ENCODE data around the gene DNAAF5.
A peak's percentile ranks its signal among the peaks of the same experiment; 100 is the strongest.

The DNAAF5 gene

GRCh38 chr7:693280-693679 is 33.2 kb upstream of the DNAAF5 start:
- no peak for DNase-seq
- no peak overlapping the region for H3K27ac ChIP-seq (ENCODE audit: low read depth, low read length)
- no peak overlapping the region for H3K56ac ChIP-seq (ENCODE audit: low read length)
- peaks cover 2% of the 10 kb centered on the region for H3K79me1 ChIP-seq (ENCODE audit: low read length)
- H4K5ac ChIP-seq (ENCODE audit: low read length), result no peak overlapping the region
- no peaks in the 10 kb centered on the region for H3K27me3 ChIP-seq (ENCODE audit: insufficient read depth, low read length, poor library complexity)
- no peak overlapping the region for H2BK120ac ChIP-seq (ENCODE audit: low read depth, low read length)
- no peak overlapping the region for H3K18ac ChIP-seq (ENCODE audit: low read length)
- no CpG with 5 or more reads among the region's 22 CpGs for WGBS (ENCODE audit: extremely low coverage, insufficient coverage, low lambda C conversion rate)
- H3K4ac ChIP-seq (ENCODE audit: low read depth, low read length), result no peak overlapping the region
- H2BK15ac ChIP-seq (replicated peaks; ENCODE audit: low read depth), result no peak overlapping the region
- no peak overlapping the region for H4K8ac ChIP-seq (ENCODE audit: low read depth, low read length)
- no peaks in the 10 kb centered on the region for H3K4me1 ChIP-seq (ENCODE audit: control insufficient read depth, low read depth, low read length)
- no peak overlapping the region for H2AK5ac ChIP-seq (ENCODE audit: low read length)
- H3K9ac ChIP-seq (ENCODE audit: low read length), result no peak overlapping the region
- H3K4me3 ChIP-seq (ENCODE audit: low read length), result no peak overlapping the region
- no peak overlapping the region for H3K4me2 ChIP-seq (ENCODE audit: low read length)
- peaks cover 2% of the 10 kb centered on the region for H3K36me3 ChIP-seq (ENCODE audit: control insufficient read depth, insufficient read depth, low read length)
- no peak overlapping the region for H2BK5ac ChIP-seq (ENCODE audit: low read length)
- no peak overlapping the region for H3K23ac ChIP-seq (ENCODE audit: low read length)
- no peaks in the 10 kb centered on the region for H3K79me2 ChIP-seq (ENCODE audit: control insufficient read depth, insufficient read depth, low read length)

- no peaks in the 10 kb centered on the region for H3K4me1 ChIP-seq (ENCODE audit: control insufficient read depth, low read depth, low read length)
- WGBS (ENCODE audit: extremely low coverage, insufficient coverage, low lambda C conversion rate), result no CpG with 5 or more reads among the region's 9 CpGs
- DNase-seq, result no peak
Observed at GRCh38 chr7:696426-696811, 30.1 kb upstream of the DNAAF5 start.

GRCh38 chr7:696812-697551 is 29.5 kb upstream of the DNAAF5 start:
- no peak overlapping the region for H4K8ac ChIP-seq (ENCODE audit: low read depth, low read length)
- no peak overlapping the region for H2BK15ac ChIP-seq (replicated peaks; ENCODE audit: low read depth)
- H4K5ac ChIP-seq (ENCODE audit: low read length), result no peak overlapping the region
- H2BK5ac ChIP-seq (ENCODE audit: low read length), result no peak overlapping the region
- H3K4me2 ChIP-seq (ENCODE audit: low read length), result no peak overlapping the region
- WGBS (ENCODE audit: extremely low coverage, insufficient coverage, low lambda C conversion rate), result no CpG with 5 or more reads among the region's 29 CpGs
- no peak overlapping the region for H3K56ac ChIP-seq (ENCODE audit: low read length)
- H2AK5ac ChIP-seq (ENCODE audit: low read length), result no peak overlapping the region
- no peak overlapping the region for H3K4ac ChIP-seq (ENCODE audit: low read depth, low read length)
- H3K4me3 ChIP-seq (ENCODE audit: low read length), result no peak overlapping the region
- no peak for DNase-seq
- H3K9ac ChIP-seq (ENCODE audit: low read length), result no peak overlapping the region
- H3K79me1 ChIP-seq (ENCODE audit: low read length), result no peaks in the 10 kb centered on the region
- H3K27me3 ChIP-seq (ENCODE audit: insufficient read depth, low read length, poor library complexity), result no peaks in the 10 kb centered on the region
- no peak overlapping the region for H3K27ac ChIP-seq (ENCODE audit: low read depth, low read length)
- no peaks in the 10 kb centered on the region for H3K4me1 ChIP-seq (ENCODE audit: control insufficient read depth, low read depth, low read length)
- H3K23ac ChIP-seq (ENCODE audit: low read length), result no peak overlapping the region
- H2BK120ac ChIP-seq (ENCODE audit: low read depth, low read length), result no peak overlapping the region
- peaks cover 2% of the 10 kb centered on the region for H3K36me3 ChIP-seq (ENCODE audit: control insufficient read depth, insufficient read depth, low read length)
- no peak overlapping the region for H3K18ac ChIP-seq (ENCODE audit: low read length)
- no peaks in the 10 kb centered on the region for H3K79me2 ChIP-seq (ENCODE audit: control insufficient read depth, insufficient read depth, low read length)

More at GRCh38 chr7:696426-696811, 30.1 kb upstream of the DNAAF5 start:
- no peak overlapping the region for H2BK5ac ChIP-seq (ENCODE audit: low read length)
- H3K56ac ChIP-seq (ENCODE audit: low read length), result no peak overlapping the region
- no peak overlapping the region for H3K23ac ChIP-seq (ENCODE audit: low read length)
- no peak overlapping the region for H2BK120ac ChIP-seq (ENCODE audit: low read depth, low read length)
- no peak overlapping the region for H3K4ac ChIP-seq (ENCODE audit: low read depth, low read length)
- H3K27ac ChIP-seq (ENCODE audit: low read depth, low read length), result no peak overlapping the region
- no peaks in the 10 kb centered on the region for H3K79me1 ChIP-seq (ENCODE audit: low read length)
- no peak overlapping the region for H2AK5ac ChIP-seq (ENCODE audit: low read length)
- H3K9ac ChIP-seq (ENCODE audit: low read length), result no peak overlapping the region
- no peak overlapping the region for H3K18ac ChIP-seq (ENCODE audit: low read length)
- no peaks in the 10 kb centered on the region for H3K79me2 ChIP-seq (ENCODE audit: control insufficient read depth, insufficient read depth, low read length)
- no peak overlapping the region for H2BK15ac ChIP-seq (replicated peaks; ENCODE audit: low read depth)
- no peak overlapping the region for H3K4me3 ChIP-seq (ENCODE audit: low read length)
- H4K5ac ChIP-seq (ENCODE audit: low read length), result no peak overlapping the region
- no peak overlapping the region for H4K8ac ChIP-seq (ENCODE audit: low read depth, low read length)
- H3K27me3 ChIP-seq (ENCODE audit: insufficient read depth, low read length, poor library complexity), result no peaks in the 10 kb centered on the region
- H3K4me2 ChIP-seq (ENCODE audit: low read length), result no peak overlapping the region
- peaks cover 2% of the 10 kb centered on the region for H3K36me3 ChIP-seq (ENCODE audit: control insufficient read depth, insufficient read depth, low read length)

- no peaks in the 10 kb centered on the region for H3K79me2 ChIP-seq (ENCODE audit: control insufficient read depth, insufficient read depth, low read length)
- no peak overlapping the region for H4K5ac ChIP-seq (ENCODE audit: low read length)
- H2BK15ac ChIP-seq (replicated peaks; ENCODE audit: low read depth), result no peak overlapping the region
- no peak overlapping the region for H2BK5ac ChIP-seq (ENCODE audit: low read length)
- no peak overlapping the region for H3K4ac ChIP-seq (ENCODE audit: low read depth, low read length)
- no peak overlapping the region for H3K9ac ChIP-seq (ENCODE audit: low read length)
- H4K8ac ChIP-seq (ENCODE audit: low read depth, low read length), result no peak overlapping the region
- no peaks in the 10 kb centered on the region for H3K4me1 ChIP-seq (ENCODE audit: control insufficient read depth, low read depth, low read length)
- H3K23ac ChIP-seq (ENCODE audit: low read length), result peak overlapping the region; percentile 45
- H3K79me1 ChIP-seq (ENCODE audit: low read length), result no peaks in the 10 kb centered on the region
- H3K18ac ChIP-seq (ENCODE audit: low read length), result no peak overlapping the region
- no peaks in the 10 kb centered on the region for H3K27me3 ChIP-seq (ENCODE audit: insufficient read depth, low read length, poor library complexity)
- DNase-seq, result no peak
- no peak overlapping the region for H2AK5ac ChIP-seq (ENCODE audit: low read length)
- no peak overlapping the region for H3K56ac ChIP-seq (ENCODE audit: low read length)
- no peak overlapping the region for H2BK120ac ChIP-seq (ENCODE audit: low read depth, low read length)
- no peak overlapping the region for H3K27ac ChIP-seq (ENCODE audit: low read depth, low read length)
- WGBS (ENCODE audit: extremely low coverage, insufficient coverage, low lambda C conversion rate), result no CpG with 5 or more reads among the region's 23 CpGs
- H3K4me3 ChIP-seq (ENCODE audit: low read length), result no peak overlapping the region
- no peaks in the 10 kb centered on the region for H3K36me3 ChIP-seq (ENCODE audit: control insufficient read depth, insufficient read depth, low read length)
- H3K4me2 ChIP-seq (ENCODE audit: low read length), result no peak overlapping the region
Observed at GRCh38 chr7:698515-699475, 27.7 kb upstream of the DNAAF5 start.

GRCh38 chr7:699476-700170 is 26.9 kb upstream of the DNAAF5 start:
- no peaks in the 10 kb centered on the region for H3K36me3 ChIP-seq (ENCODE audit: control insufficient read depth, insufficient read depth, low read length)
- H3K23ac ChIP-seq (ENCODE audit: low read length), result peak overlapping the region; percentile 45
- H3K27me3 ChIP-seq (ENCODE audit: insufficient read depth, low read length, poor library complexity), result no peaks in the 10 kb centered on the region
- H4K8ac ChIP-seq (ENCODE audit: low read depth, low read length), result no peak overlapping the region
- H4K5ac ChIP-seq (ENCODE audit: low read length), result no peak overlapping the region
- H3K9ac ChIP-seq (ENCODE audit: low read length), result no peak overlapping the region
- no peak overlapping the region for H3K4ac ChIP-seq (ENCODE audit: low read depth, low read length)
- no peak overlapping the region for H2BK5ac ChIP-seq (ENCODE audit: low read length)
- H2BK120ac ChIP-seq (ENCODE audit: low read depth, low read length), result no peak overlapping the region
- no peak overlapping the region for H3K4me2 ChIP-seq (ENCODE audit: low read length)
- H3K27ac ChIP-seq (ENCODE audit: low read depth, low read length), result no peak overlapping the region
- no peaks in the 10 kb centered on the region for H3K79me2 ChIP-seq (ENCODE audit: control insufficient read depth, insufficient read depth, low read length)
- no peak overlapping the region for H2BK15ac ChIP-seq (replicated peaks; ENCODE audit: low read depth)
- DNase-seq, result no peak
- H3K56ac ChIP-seq (ENCODE audit: low read length), result no peak overlapping the region
- H3K18ac ChIP-seq (ENCODE audit: low read length), result no peak overlapping the region
- no peak overlapping the region for H2AK5ac ChIP-seq (ENCODE audit: low read length)
- WGBS (ENCODE audit: extremely low coverage, insufficient coverage, low lambda C conversion rate), result no CpG with 5 or more reads among the region's 17 CpGs
- no peaks in the 10 kb centered on the region for H3K79me1 ChIP-seq (ENCODE audit: low read length)
- H3K4me1 ChIP-seq (ENCODE audit: control insufficient read depth, low read depth, low read length), result no peaks in the 10 kb centered on the region
- no peak overlapping the region for H3K4me3 ChIP-seq (ENCODE audit: low read length)

Measured in mesendoderm (in vitro differentiated cells).